ENCODE measurements around the gene GNB3. TPM values are rescaled to one million over a fixed set of nuclear protein-coding genes. Genes with fewer than 3 reads are reported as not detected.

GNB3 gene
- total RNA-seq, 1 experiment from 2014 or later: 14.0 TPM

GRCh38 chr12:6837370-6838060 is 3.2 kb upstream of the GNB3 start (continued):
- TF ChIP-seq AFF4 (CRISPR knock-in tag; IDR thresholded peaks at IDR 0.05; ENCODE audit: borderline replicate concordance): no peak
- no peak for TF ChIP-seq ATF3 (CRISPR knock-in tag; conservative IDR thresholded peaks at IDR 0.05)
- no peak for TF ChIP-seq ATF6 (CRISPR knock-in tag; IDR thresholded peaks at IDR 0.05)
- TF ChIP-seq IRF2 (CRISPR knock-in tag; IDR thresholded peaks at IDR 0.05; ENCODE audit: borderline replicate concordance, low read depth): no peak
- no peak for TF ChIP-seq CREM (CRISPR knock-in tag; IDR thresholded peaks at IDR 0.05)
- no peak for TF ChIP-seq ZNF425 (CRISPR knock-in tag; conservative IDR thresholded peaks at IDR 0.05)
- no peak for TF ChIP-seq FOXJ3 (CRISPR knock-in tag; IDR thresholded peaks at IDR 0.05; ENCODE audit: borderline replicate concordance)
- no peak for TF ChIP-seq GRHL2 (CRISPR knock-in tag; IDR thresholded peaks at IDR 0.05; ENCODE audit: insufficient replicate concordance, severe bottlenecking)
- no peak for TF ChIP-seq HMGXB4 (CRISPR knock-in tag; IDR thresholded peaks at IDR 0.05)
- no peak for TF ChIP-seq TP53 (CRISPR knock-in tag; IDR thresholded peaks at IDR 0.05)
- TF ChIP-seq ATF2 (CRISPR knock-in tag; IDR thresholded peaks at IDR 0.05; ENCODE audit: borderline replicate concordance, low read depth): no peak
- TF ChIP-seq ZNF317 (CRISPR knock-in tag; IDR thresholded peaks at IDR 0.05; ENCODE audit: borderline replicate concordance, low read depth): no peak

GRCh38 chr12:6838854-6839253 is 1.9 kb upstream of the GNB3 start:
- no peaks in the 10 kb centered on the region for H3K27me3 Mint-ChIP-seq (ENCODE audit: low read depth)
- CTCF ChIA-PET: interaction anchor here (0.8 to 5.1 kb wide), 6 partner anchors 14 to 122 kb away, joined by 3 to 28 read pairs (median 6); partner anchors contain the start of genes CDCA3, MLF2, PTMS and SPSB2
- H3K27ac Mint-ChIP-seq: no peak overlapping the region
- POLR2A ChIA-PET: interaction anchor here (2.2 kb wide), 1 partner anchor 13 kb away, joined by 9 read pairs; the partner anchor contains the start of genes CDCA3 and USP5
- H3K36me3 Mint-ChIP-seq: peaks cover 49% of the 10 kb centered on the region
- ATAC-seq: no peak
- H3K4me1 Mint-ChIP-seq: peaks cover 18% of the 10 kb centered on the region
- H3K4me3 Mint-ChIP-seq: no peak overlapping the region
- H3K9me3 Mint-ChIP-seq: no peaks in the 10 kb centered on the region
- no peak for DNase-seq (ENCODE audit: low spot score)
- TF ChIP-seq PRRX2 (CRISPR knock-in tag; IDR thresholded peaks at IDR 0.05) (no peak), ERG (CRISPR knock-in tag; IDR thresholded peaks at IDR 0.05) (no peak), NFATC4 (CRISPR knock-in tag; IDR thresholded peaks at IDR 0.05) (no peak), ATF1 (CRISPR knock-in tag; IDR thresholded peaks at IDR 0.05) (no peak), ZNF232 (CRISPR knock-in tag; IDR thresholded peaks at IDR 0.05) (no peak), NFE2L1 (CRISPR knock-in tag; IDR thresholded peaks at IDR 0.05) (no peak), E2F1 (CRISPR knock-in tag; IDR thresholded peaks at IDR 0.05) (no peak), JUN (CRISPR knock-in tag; IDR thresholded peaks at IDR 0.05) (no peak)

Data from WTC11 (cell line).